Heart left ventricle (tissue), 16 donors: ENCODE data around the gene ZNF789. TPM values are rescaled to one million over a fixed set of nuclear protein-coding genes. Genes with fewer than 3 reads are reported as not detected.

ENCODE experiments used
- ATAC-seq, 4 donors: fragments of 200-7000 bp; cut with Tn5 transposase; one replicate each; pipeline ENCODE4 v1.9.1; 2020 to 2022; ENCODE audit warnings: moderate library complexity in 4 of 4, mild to moderate bottlenecking in 3 of 4, moderate number of reproducible peaks in 1 of 4
- DNase-seq, 5 donors: peaks; one replicate each; pipeline ENCODE4 v3.0.0-alpha.2; 2020
- H3K27ac ChIP-seq, 12 donors: fragments of 200-600 bp; sonication (generic) in 4 of 12; one replicate each; pipeline versions ENCODE4 v1.5.0 to v1.8.0; 2016 to 2022; ENCODE audit warnings: mild to moderate bottlenecking in 2 of 12
- H3K27me3 ChIP-seq, 9 donors: fragments of 200-600 bp; sonication (generic) in 2 of 9; one replicate each; pipeline versions ENCODE4 v1.5.1 to v1.8.0; 2016 to 2022; ENCODE audit warnings: mild to moderate bottlenecking in 3 of 9
- H3K36me3 ChIP-seq, 9 donors: fragments of 200-600 bp; sonication (generic) in 2 of 9; one replicate each; pipeline versions ENCODE4 v1.5.0 to v1.8.0; 2018 to 2022; ENCODE audit warnings: mild to moderate bottlenecking in 2 of 9
- H3K4me1 ChIP-seq, 12 donors: fragments of 200-600 bp; sonication (generic) in 4 of 12; one replicate each; pipeline versions ENCODE4 v1.5.0 to v1.8.0; 2016 to 2022; ENCODE audit warnings: mild to moderate bottlenecking in 3 of 12
- H3K4me3 ChIP-seq, 12 donors: fragments of 200-600 bp; sonication (generic) in 4 of 12; one replicate each; pipeline versions ENCODE4 v1.5.0 to v1.8.0; 2017 to 2022; ENCODE audit warnings: mild to moderate bottlenecking in 9 of 12, moderate library complexity in 4 of 12
- H3K9me3 ChIP-seq, 12 donors: fragments of 200-600 bp; sonication (generic) in 4 of 12; one replicate each; pipeline versions ENCODE4 v1.5.0 to v1.8.0; 2016 to 2022; ENCODE audit warnings: mild to moderate bottlenecking in 1 of 12
- POLR2A ChIP-seq, 2 donors: fragments of 450-650 bp; IDR thresholded peaks; one replicate each; pipeline ENCODE4 v1.6.1; 2017; ENCODE audit warnings: antibody characterized with exemption in 2 of 2, mild to moderate bottlenecking in 2 of 2, moderate library complexity in 2 of 2
- WGBS, 4 donors: extraction: QIAGEN DNeasy Blood & Tissue Kit in 2 of 4; methylation state at CpG; one replicate each; pipeline versions ENCODE4 v1.1.5 to v1.1.7; 2013 to 2018; 5-methylcytosine and 5-hydroxymethylcytosine counted together
- intact Hi-C, 10 donors: fragments of 100-400 bp; cut with DNase I; formaldehyde crosslinking; loops; one replicate each; pipeline versions ENCODE4 v1.11.1 to v1.14.2; 2022
- polyA plus RNA-seq, 2 donors: library from polyadenylated mRNA; stranded (reverse); fragments of 200-250 nt; gene quantifications; one replicate each; pipeline ENCODE4 v1.2.3, GENCODE V29; 2013
- total RNA-seq, 9 donors: library from RNA; depleted of rRNA in 2 of 9; stranded (reverse); fragments of >200 nt in 2 of 9; fragmentation: NEBNext Ultra II Directional in 3 of 9; extraction: Animal tissue kit (Norgen Biotek cat#: 25700) in 3 of 9; gene quantifications; one replicate each; pipeline versions ENCODE4 v1.1.0 to v1.2.4, GENCODE V29; 2016 to 2023
- TF ChIP-seq, protein P1 (sequence below), 12 donors: fragments of 200-600 bp; sonication (generic) in 4 of 12; IDR thresholded peaks; one replicate each; pipeline versions ENCODE4 v1.5.0 to v1.8.0; 2018 to 2022; ENCODE audit warnings: antibody characterized with exemption in 12 of 12, mild to moderate bottlenecking in 5 of 12
- donor health status: ischemic (EF 13 %, LVEDD 7.1; RV severe dilation, severe dysfunction).
- donor health status: healthy with polysubstance abuse.
- donor health status: DM: no; HTN: yes; CAD: no.
- donor health status: DM: no; HTN: no; CAD: no.
- donor health status: ischemic (EF 25% LVEDD 6.9; RV normal size, moderate dysfunction).
- donor health status: ischemic (EF 25% LVEDD 5.7; RV mildly dilated, moderate dysfunction).
- donor health status: healthy.
- donor health status: DM: yes; HTN: yes; CAD: no.
- donor health status: ischemic (EF 35%, LVEDD 5.7; RV mildly dilated, moderate dysfunction).
- donor health status: nonischemic (EF 11% LVEDD 7.7; RV severe dilation, severe dysfunction).
- donor health status: DM: yes; HTN: yes; CAD: no.
- donor health status: PGD.
- donor health status: ischemic (EF 29% LVEDD 5.4; RV normal size, mild dysfunction).
- donor health status: nonischemic (EF 23%, LVEDD 6.1; RV moderate dilation, normal function).

Gene ZNF789
- total and polyA plus RNA-seq, 11 donors: 2.1 to 5.2 (median 3.3) TPM

DNA sequence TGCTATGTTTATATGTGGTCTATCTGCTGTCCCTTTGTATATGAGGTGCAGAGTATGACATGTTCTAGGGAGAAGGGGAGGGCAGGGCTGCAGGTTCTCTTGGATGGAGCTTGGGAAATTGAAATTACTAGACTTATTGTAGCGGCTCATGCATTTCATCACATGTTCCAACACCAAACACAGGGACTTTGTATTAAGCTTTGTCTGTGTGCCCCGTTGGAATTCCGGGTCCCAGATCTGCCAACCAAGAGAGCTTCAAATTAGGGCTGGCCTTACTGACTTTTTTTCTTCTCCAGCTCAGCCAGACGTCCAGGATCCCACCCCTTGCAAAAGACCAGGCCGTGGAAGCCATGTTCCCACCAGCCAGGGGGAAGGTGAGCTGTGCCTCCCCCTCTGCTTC is 3.4 kb downstream of the ZNF789 start:
- DNase-seq (no peak), ATAC-seq (no peak)
- no peak for TF ChIP-seq POLR2A (IDR thresholded peaks at IDR 0.05)
- TF ChIP-seq, protein P1, sequence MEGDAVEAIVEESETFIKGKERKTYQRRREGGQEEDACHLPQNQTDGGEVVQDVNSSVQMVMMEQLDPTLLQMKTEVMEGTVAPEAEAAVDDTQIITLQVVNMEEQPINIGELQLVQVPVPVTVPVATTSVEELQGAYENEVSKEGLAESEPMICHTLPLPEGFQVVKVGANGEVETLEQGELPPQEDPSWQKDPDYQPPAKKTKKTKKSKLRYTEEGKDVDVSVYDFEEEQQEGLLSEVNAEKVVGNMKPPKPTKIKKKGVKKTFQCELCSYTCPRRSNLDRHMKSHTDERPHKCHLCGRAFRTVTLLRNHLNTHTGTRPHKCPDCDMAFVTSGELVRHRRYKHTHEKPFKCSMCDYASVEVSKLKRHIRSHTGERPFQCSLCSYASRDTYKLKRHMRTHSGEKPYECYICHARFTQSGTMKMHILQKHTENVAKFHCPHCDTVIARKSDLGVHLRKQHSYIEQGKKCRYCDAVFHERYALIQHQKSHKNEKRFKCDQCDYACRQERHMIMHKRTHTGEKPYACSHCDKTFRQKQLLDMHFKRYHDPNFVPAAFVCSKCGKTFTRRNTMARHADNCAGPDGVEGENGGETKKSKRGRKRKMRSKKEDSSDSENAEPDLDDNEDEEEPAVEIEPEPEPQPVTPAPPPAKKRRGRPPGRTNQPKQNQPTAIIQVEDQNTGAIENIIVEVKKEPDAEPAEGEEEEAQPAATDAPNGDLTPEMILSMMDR (IDR thresholded peaks at IDR 0.05): no peak
- H3K27ac ChIP-seq: no peak overlapping the region
- no peak overlapping the region for H3K4me3 ChIP-seq
- H3K27me3 ChIP-seq: no peaks in the 10 kb centered on the region
- H3K9me3 ChIP-seq: no peaks in the 10 kb centered on the region
- WGBS, 4 donors: 76 to 87% (median 82%) methylated on average over 5 of the region's 5 CpGs
- intact Hi-C loops: no loop called here
- H3K4me1 ChIP-seq: peaks cover 0 to 36% (median 21%) of the 10 kb centered on the region in 12 donors
- H3K36me3 ChIP-seq: peaks cover 0 to 25% (median 11%) of the 10 kb centered on the region in 9 donors

DNA sequence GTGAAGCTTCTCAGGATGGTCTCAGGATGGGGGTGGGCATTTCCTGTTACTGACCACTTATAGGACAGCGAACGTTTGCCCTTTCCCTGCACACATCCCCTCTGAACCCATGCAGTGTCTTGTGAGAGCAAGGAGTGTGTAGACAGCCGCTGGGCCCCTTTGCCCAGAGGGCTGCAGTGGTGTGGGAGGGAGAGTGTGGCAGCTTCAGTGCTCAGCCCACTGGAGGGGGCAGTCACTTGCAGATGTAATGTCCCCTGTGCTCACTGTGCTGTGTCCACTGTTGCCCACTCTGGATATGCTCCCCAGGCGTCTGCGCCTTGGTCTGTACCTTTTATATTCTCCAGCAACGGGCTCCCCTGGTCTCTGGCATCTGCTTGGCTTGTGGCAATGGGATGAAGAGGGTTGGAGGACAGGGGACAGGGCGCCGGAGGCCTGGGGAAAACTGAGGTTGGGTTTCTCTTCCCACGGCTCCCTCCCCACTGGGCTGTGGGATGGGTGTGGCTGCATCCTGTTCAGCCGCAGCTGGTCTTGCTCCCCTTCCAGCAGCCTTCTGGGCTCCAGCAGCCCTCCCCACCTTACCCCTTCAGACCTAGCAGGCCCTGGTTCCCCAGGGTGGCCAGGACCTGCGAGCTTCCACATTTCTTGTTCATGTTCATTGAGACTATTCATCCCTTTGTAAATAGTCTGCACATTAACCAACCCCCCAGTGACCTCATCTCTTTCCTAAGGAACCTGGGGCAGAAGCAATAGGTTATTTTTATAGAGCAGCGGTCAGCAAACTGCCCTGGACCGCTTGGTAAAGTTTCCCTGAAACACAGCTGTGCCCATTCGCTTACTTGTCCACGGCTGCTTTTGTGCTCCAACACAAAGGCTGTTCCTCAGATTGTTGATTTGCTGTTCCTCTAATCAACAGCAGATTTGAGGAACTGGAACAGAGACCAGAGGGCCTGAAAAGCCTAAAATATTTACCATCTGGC is 6.1 kb downstream of the ZNF789 start:
- peak in 1 of 5 donors; percentile 44 for DNase-seq
- 63 to 68% (median 65%) methylated on average over 12 to 15 of the region's 15 CpGs for WGBS, 4 donors
- H3K4me1 ChIP-seq: peaks cover 0 to 26% (median 14%) of the 10 kb centered on the region in 12 donors
- no peaks in the 10 kb centered on the region for H3K9me3 ChIP-seq
- no peak overlapping the region for H3K4me3 ChIP-seq
- peaks cover 0 to 49% (median 22%) of the 10 kb centered on the region in 9 donors for H3K36me3 ChIP-seq
- TF ChIP-seq, protein P1 (IDR thresholded peaks at IDR 0.05): no peak
- no peak for TF ChIP-seq POLR2A (IDR thresholded peaks at IDR 0.05)
- no peaks in the 10 kb centered on the region for H3K27me3 ChIP-seq
- H3K27ac ChIP-seq: peak overlapping the region in 11 of 12 donors; percentile 12 to 68 (median 42)
- peak in 3 of 4 donors; percentile 48 to 68 (median 50) for ATAC-seq
- intact Hi-C loops: no loop called here

DNA sequence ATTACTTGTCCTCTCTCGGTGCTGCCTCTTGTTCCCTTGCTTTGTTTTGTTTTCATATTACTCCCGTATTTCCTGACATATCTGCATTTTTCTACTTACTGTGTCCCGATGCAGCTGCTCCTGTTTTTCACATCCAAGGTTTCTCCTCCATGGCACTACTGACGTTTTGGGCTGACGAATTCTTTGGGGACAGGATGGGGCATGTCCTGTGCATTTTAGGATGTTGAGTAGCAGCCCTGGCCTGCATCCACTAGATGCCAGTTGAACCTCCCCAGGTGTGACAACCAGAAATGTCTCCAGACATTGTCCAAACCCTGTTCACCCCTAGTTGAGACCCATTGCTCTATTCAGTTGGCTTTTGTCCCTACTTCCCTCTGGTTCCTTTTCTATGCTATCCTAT is 12.4 kb downstream of the ZNF789 start:
- H3K9me3 ChIP-seq: no peaks in the 10 kb centered on the region
- no peak for ATAC-seq
- WGBS, 4 donors: 87 to 92% (median 91%) methylated on average over 5 of the region's 5 CpGs
- H3K4me3 ChIP-seq: no peak overlapping the region
- intact Hi-C loops: no loop called here
- no peaks in the 10 kb centered on the region for H3K27me3 ChIP-seq
- no peaks in the 10 kb centered on the region for H3K4me1 ChIP-seq
- H3K27ac ChIP-seq: no peak overlapping the region
- H3K36me3 ChIP-seq: peaks cover 0 to 62% (median 33%) of the 10 kb centered on the region in 9 donors
- no peak for TF ChIP-seq POLR2A (IDR thresholded peaks at IDR 0.05)
- TF ChIP-seq, protein P1 (IDR thresholded peaks at IDR 0.05): no peak
- no peak for DNase-seq

DNA sequence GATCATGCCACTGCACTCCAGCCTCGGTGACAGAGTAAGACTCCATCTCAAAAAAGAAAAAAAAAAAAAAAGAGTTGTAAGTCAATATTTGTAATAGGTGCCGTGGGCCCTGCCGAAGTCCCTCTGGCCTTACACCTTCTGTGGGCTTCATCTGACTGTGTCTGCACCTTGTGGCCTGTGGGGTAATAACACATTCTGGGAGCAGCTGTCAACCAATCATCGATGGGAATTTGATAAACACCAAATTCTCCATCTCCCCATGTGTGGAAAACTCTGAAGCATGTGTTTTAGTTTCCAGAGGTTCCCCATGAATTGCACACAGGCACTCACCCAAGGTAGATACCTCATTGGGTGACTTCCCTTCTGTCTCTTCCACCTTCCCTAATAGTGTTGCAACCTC is 16.5 kb downstream of the ZNF789 start:
- H3K27ac ChIP-seq: no peak overlapping the region
- no peak for ATAC-seq
- 86 to 94% (median 93%) methylated on average over 4 of the region's 4 CpGs for whole genome bisulfite sequencing, 4 donors
- H3K36me3 ChIP-seq: peaks cover 11 to 57% (median 37%) of the 10 kb centered on the region in 9 donors
- TF ChIP-seq POLR2A (IDR thresholded peaks at IDR 0.05): no peak
- TF ChIP-seq, protein P1 (IDR thresholded peaks at IDR 0.05): no peak
- DNase-seq: no peak
- H3K27me3 ChIP-seq: no peaks in the 10 kb centered on the region
- peaks cover 0 to 32% (median 13%) of the 10 kb centered on the region in 12 donors for H3K9me3 ChIP-seq
- no peak overlapping the region for H3K4me3 ChIP-seq
- intact Hi-C loops: no loop called here
- no peaks in the 10 kb centered on the region for H3K4me1 ChIP-seq
